SK-N-SH (cell line): Measurements from ENCODE around the gene SLC9A8. TPM values are rescaled to one million over a fixed set of nuclear protein-coding genes. Genes with fewer than 3 reads are reported as not detected.

ENCODE experiments used
- CTCF ChIA-PET: fragments of 300-600, 350-600 bp; formaldehyde crosslinking; extraction: SDS; loops from one replicate; lab custom pipeline; 2021; lab: Yijun Ruan, JAX
- POLR2A ChIA-PET: fragments of 350-600 bp; sonication (Branson Sonifier 250); formaldehyde crosslinking; extraction: SDS; loops from one replicate; lab custom pipeline; 2020; ENCODE audit warnings: antibody characterized with exemption, inconsistent platforms; lab: Yijun Ruan, JAX
- DNase-seq: peaks from one replicate; pipeline ENCODE4 v3.0.0; 2012
- H2AFZ ChIP-seq: fragments of 200-600 bp; sonication (generic); 2 replicates; pipeline ENCODE4 v1.8.1; 2016; ENCODE audit warnings: antibody characterized with exemption, mild to moderate bottlenecking, low read depth
- H3F3A ChIP-seq: fragments of 200-600 bp; sonication (generic); replicated peaks from 2 replicates; pipeline ENCODE3; 2016; ENCODE audit warnings: antibody characterized with exemption, mild to moderate bottlenecking; ENCODE audit not compliant: insufficient read depth
- H3K27ac ChIP-seq, 2 experiments: fragments of 200-500 bp in 1 of 2; fragments of 200-600 bp in 1 of 2; sonication (Bioruptor generic) in 1 of 2; sonication (generic), shearing (Covaris generic) in 1 of 2; 2 replicates each; pipeline versions ENCODE4 v1.5.1 to v1.6.1; 2014 to 2016; ENCODE audit warnings: low read depth in 2 of 2, inconsistent platforms in 1 of 2, low read length in 1 of 2, mild to moderate bottlenecking in 1 of 2, mixed read lengths in 1 of 2
- H3K27me3 ChIP-seq: fragments of 200-600 bp; sonication (generic), shearing (Covaris generic); 2 replicates; pipeline ENCODE4 v1.6.1; 2016; ENCODE audit warnings: mixed run types; ENCODE audit not compliant: insufficient read depth
- H3K36me3 ChIP-seq, 2 experiments: fragments of 200-500 bp in 1 of 2; fragments of 200-600 bp in 1 of 2; sonication (Bioruptor generic) in 1 of 2; sonication (generic) in 1 of 2; replicated peaks in 1 of 2; 2 replicates each; pipeline versions ENCODE3 to v1.5.1; 2014 to 2016; ENCODE audit warnings: low read length in 1 of 2, mild to moderate bottlenecking in 1 of 2; ENCODE audit not compliant: insufficient read depth in 2 of 2, control insufficient read depth in 1 of 2
- H3K4me1 ChIP-seq, 2 experiments: fragments of 200-500 bp in 1 of 2; fragments of 200-600 bp in 1 of 2; sonication (Bioruptor generic) in 1 of 2; sonication (generic), shearing (Covaris generic) in 1 of 2; 2 replicates each; pipeline versions ENCODE4 v1.5.1 to v1.6.1; 2014 to 2016; ENCODE audit warnings: low read depth in 1 of 2, low read length in 1 of 2, mixed run types in 1 of 2; ENCODE audit not compliant: insufficient read depth in 2 of 2, control insufficient read depth in 1 of 2
- H3K4me2 ChIP-seq: fragments of 200-600 bp; sonication (generic), shearing (Covaris generic); 2 replicates; pipeline ENCODE4 v1.6.1; 2017; ENCODE audit warnings: mixed run types
- H3K4me3 ChIP-seq, 2 experiments: fragments of 200-500 bp in 1 of 2; fragments of 200-600 bp in 1 of 2; sonication (Bioruptor generic) in 1 of 2; sonication (generic), shearing (Covaris generic) in 1 of 2; 2 replicates each; pipeline versions ENCODE4 v1.5.1 to v1.8.1; 2014 to 2016; ENCODE audit warnings: low read depth in 2 of 2, inconsistent platforms in 1 of 2, low read length in 1 of 2, mild to moderate bottlenecking in 1 of 2, mixed read lengths in 1 of 2, moderate library complexity in 1 of 2
- H3K79me2 ChIP-seq: fragments of 200-600 bp; sonication (generic); 2 replicates; pipeline ENCODE4 v1.8.1; 2017; ENCODE audit warnings: mild to moderate bottlenecking; ENCODE audit not compliant: insufficient read depth
- H3K9ac ChIP-seq: fragments of 200-600 bp; sonication (generic); 2 replicates; pipeline ENCODE4 v1.6.1; 2017; ENCODE audit warnings: mixed run types
- H3K9me2 ChIP-seq: fragments of 200-600 bp; sonication (generic); 2 replicates; pipeline ENCODE4 v1.6.1; 2017; ENCODE audit warnings: mixed run types
- H3K9me3 ChIP-seq: fragments of 200-600 bp; sonication (generic); 2 replicates; pipeline ENCODE4 v1.6.1; 2017; ENCODE audit warnings: mixed run types, mild to moderate bottlenecking, moderate library complexity
- H4K20me1 ChIP-seq: fragments of 200-600 bp; sonication (generic); 2 replicates; pipeline ENCODE4 v1.6.1; 2017; ENCODE audit warnings: mild to moderate bottlenecking, mixed run types; ENCODE audit not compliant: insufficient read depth
- CHD2 ChIP-seq: fragments of 150-350 bp; IDR thresholded peaks from 2 replicates; pipeline ENCODE4 v1.6.1; 2018; ENCODE audit warnings: low read length; ENCODE audit not compliant: partially characterized antibody
- CTCF ChIP-seq: fragments of 200-600 bp; sonication (generic); IDR thresholded peaks from 2 replicates; pipeline ENCODE4 v1.6.1; 2017; ENCODE audit warnings: antibody characterized with exemption, mild to moderate bottlenecking, moderate library complexity
- EP300 ChIP-seq, 2 experiments: IDR thresholded peaks; 2 replicates each; pipeline versions ENCODE4 v1.4.0 to v1.6.1; 2012; ENCODE audit warnings: borderline replicate concordance in 1 of 2, low read depth in 1 of 2, low read length in 1 of 2
- EZH2phosphoT487 ChIP-seq: fragments of 200-600 bp; sonication (generic); IDR thresholded peaks from 2 replicates; pipeline ENCODE4 v1.6.1; 2017; ENCODE audit warnings: low read depth, mixed run types, mild to moderate bottlenecking, antibody characterized with exemption, moderate library complexity, borderline replicate concordance
- GABPA ChIP-seq: IDR thresholded peaks from 2 replicates; pipeline ENCODE4 v1.4.0; 2012; ENCODE audit warnings: low read depth, mild to moderate bottlenecking
- GATA2 ChIP-seq: sonication (generic); formaldehyde crosslinking; IDR thresholded peaks from 2 replicates; pipeline ENCODE4 v1.5.0; 2020; ENCODE audit warnings: mild to moderate bottlenecking, missing genetic modification reagents
- IRF3 ChIP-seq: fragments of 150-350 bp; IDR thresholded peaks from 2 replicates; pipeline ENCODE4 v1.6.1; 2016; ENCODE audit warnings: mild to moderate bottlenecking, low read depth, low read length
- JUND ChIP-seq: IDR thresholded peaks from 2 replicates; pipeline ENCODE4 v1.4.0; 2012
- MEF2A ChIP-seq: IDR thresholded peaks from 2 replicates; pipeline ENCODE4 v1.4.0; 2012; ENCODE audit warnings: low read depth, borderline replicate concordance
- POLR2AphosphoS5 ChIP-seq: IDR thresholded peaks from 2 replicates; pipeline ENCODE4 v1.6.1; 2012; ENCODE audit warnings: low read depth, low read length
- RCOR1 ChIP-seq: fragments of 150-350 bp; IDR thresholded peaks from 2 replicates; pipeline ENCODE4 v1.6.1; 2017; ENCODE audit warnings: antibody characterized with exemption, low read length
- RXRA ChIP-seq: IDR thresholded peaks from 2 replicates; pipeline ENCODE4 v1.4.0; 2012; ENCODE audit warnings: low read depth, mild to moderate bottlenecking, borderline replicate concordance
- TAF1 ChIP-seq: IDR thresholded peaks from 2 replicates; pipeline ENCODE4 v1.6.1; 2012; ENCODE audit warnings: low read depth, mild to moderate bottlenecking, low read length, moderate library complexity, borderline replicate concordance
- TCF12 ChIP-seq: IDR thresholded peaks from 2 replicates; pipeline ENCODE4 v1.4.0; 2012
- TEAD4 ChIP-seq: IDR thresholded peaks from 2 replicates; pipeline ENCODE4 v1.4.0; 2012; ENCODE audit warnings: mild to moderate bottlenecking, borderline replicate concordance; ENCODE audit not compliant: insufficient read depth
- USF1 ChIP-seq: IDR thresholded peaks from 2 replicates; pipeline ENCODE4 v1.4.0; 2012; ENCODE audit warnings: low read depth, borderline replicate concordance
- USF2 ChIP-seq: fragments of 150-350 bp; IDR thresholded peaks from 2 replicates; pipeline ENCODE4 v1.6.1; 2017; ENCODE audit warnings: antibody characterized with exemption, low read length, low read depth, borderline replicate concordance
- YY1 ChIP-seq: IDR thresholded peaks from 2 replicates; pipeline ENCODE4 v1.4.0; 2012; ENCODE audit warnings: low read depth, mild to moderate bottlenecking
- ZBTB33 ChIP-seq: IDR thresholded peaks from 2 replicates; pipeline ENCODE4 v1.4.0; 2012; ENCODE audit warnings: low read depth, borderline replicate concordance
- WGBS: methylation state at CpG from one replicate; pipeline ENCODE4 v1.1.6; 2017; ENCODE audit warnings: low lambda C conversion rate; 5-methylcytosine and 5-hydroxymethylcytosine counted together
- polyA plus RNA-seq, 3 experiments: library from polyadenylated mRNA; depleted of rRNA; stranded (reverse); fragments of >200 nt; gene quantifications; 2 replicates each; pipeline ENCODE4 v1.2.3, GENCODE V29; 2012
- small RNA-seq, 7 experiments: library from RNA; depleted of rRNA; stranded (forward); fragments of <200 nt; gene quantifications; one replicate each; pipeline ENCODE3, GENCODE V24; 2012

SLC9A8 gene
- polyA plus RNA-seq, 1 of the 3 experiments (the other 2 are of a cell fraction): 3.4 TPM

- no peak for DNase-seq
- no peak for TF ChIP-seq JUND
- no peak for TF ChIP-seq IRF3
- no peak for TF ChIP-seq MEF2A
- no peak for TF ChIP-seq CHD2
- TF ChIP-seq POLR2AphosphoS5: no peak
- TF ChIP-seq CTCF: no peak
- no peak for TF ChIP-seq TAF1
- TF ChIP-seq EZH2phosphoT487: no peak
- no peak for TF ChIP-seq ZBTB33
- TF ChIP-seq USF2: no peak
- no peak for TF ChIP-seq USF1
- no peak for TF ChIP-seq EP300 (IDR thresholded peaks at IDR 0.05; ENCODE audit: borderline replicate concordance in 1 of 2, low read depth in 1 of 2, low read length in 1 of 2)
- no peak for TF ChIP-seq TCF12
- TF ChIP-seq YY1: no peak
- TF ChIP-seq TEAD4: no peak
- TF ChIP-seq GABPA: no peak
- no peak for TF ChIP-seq GATA2
- TF ChIP-seq RXRA: no peak
- TF ChIP-seq RCOR1: no peak
- Histone ChIP-seq H4K20me1 (peaks cover 18% of the 10 kb centered on the region), H3K4me1 (peaks cover 18 to 21% of the 10 kb centered on the region in 2 experiments; a peak in 3 of 4 replicates), H3K27me3 (no peaks in the 10 kb centered on the region), H3K9me2 (no peaks in the 10 kb centered on the region), H3F3A (peaks cover 9% of the 10 kb centered on the region), H3K27ac (no peak overlapping the region), H3K4me2 (no peak overlapping the region), H3K36me3 (peaks cover 22 to 47% of the 10 kb centered on the region in 2 experiments), H3K4me3 (no peak overlapping the region), H3K9ac (no peak overlapping the region), H2AFZ (no peak overlapping the region), H3K79me2 (peaks cover 94% of the 10 kb centered on the region), H3K9me3 (no peaks in the 10 kb centered on the region)
- ChIA-PET POLR2A (no interaction called here), CTCF (interaction anchor here (1.9 to 2.7 kb wide), 2 partner anchors 37 to 130 kb away, joined by 8 to 12 read pairs; no protein-coding TSS in a partner anchor)
- 96% methylated on average over 15 of the region's 15 CpGs for WGBS
Observed at GRCh38 chr20:49941456-49941855, 128.8 kb downstream of the SLC9A8 start.

Small RNA genes lying within 50 kb of the gene (small RNA-seq; reads per million reads assigned to genes)
- gene RF00017 (0 reads per million in 7 experiments), gene RF00019 (0 reads per million in 7 experiments), gene RNU6-919P (0 reads per million in 7 experiments)

Other genes with a start within 250 kb of the SLC9A8 start
- 0.67 and 1.0 TPM in 2 replicates for gene PTGIS, start 244.7 kb upstream of the SLC9A8 start, polyA plus RNA-seq (2012; rRNA removed)
- 35.1 and 40.5 TPM in 2 replicates for gene B4GALT5, start 99.0 kb upstream of the SLC9A8 start, polyA plus RNA-seq (2012; rRNA removed)
- gene SPATA2, start 102.7 kb downstream of the SLC9A8 start, polyA plus RNA-seq (2012; rRNA removed): 5.8 and 7.2 TPM in 2 replicates
- gene RNF114, start 123.6 kb downstream of the SLC9A8 start, polyA plus RNA-seq (2012; rRNA removed): 30.2 and 55.0 TPM in 2 replicates
- 3.7 and 6.2 TPM in 2 replicates for gene SNAI1, start 170.2 kb downstream of the SLC9A8 start, polyA plus RNA-seq (2012; rRNA removed)